Measurements from ENCODE around the gene SSBP3.
"Not testable (repeated sequence)": the region's sequence is repeated elsewhere in the genome, so short reads cannot be mapped to it uniquely, and the experiment has no call there.

SSBP3 gene

DNA sequence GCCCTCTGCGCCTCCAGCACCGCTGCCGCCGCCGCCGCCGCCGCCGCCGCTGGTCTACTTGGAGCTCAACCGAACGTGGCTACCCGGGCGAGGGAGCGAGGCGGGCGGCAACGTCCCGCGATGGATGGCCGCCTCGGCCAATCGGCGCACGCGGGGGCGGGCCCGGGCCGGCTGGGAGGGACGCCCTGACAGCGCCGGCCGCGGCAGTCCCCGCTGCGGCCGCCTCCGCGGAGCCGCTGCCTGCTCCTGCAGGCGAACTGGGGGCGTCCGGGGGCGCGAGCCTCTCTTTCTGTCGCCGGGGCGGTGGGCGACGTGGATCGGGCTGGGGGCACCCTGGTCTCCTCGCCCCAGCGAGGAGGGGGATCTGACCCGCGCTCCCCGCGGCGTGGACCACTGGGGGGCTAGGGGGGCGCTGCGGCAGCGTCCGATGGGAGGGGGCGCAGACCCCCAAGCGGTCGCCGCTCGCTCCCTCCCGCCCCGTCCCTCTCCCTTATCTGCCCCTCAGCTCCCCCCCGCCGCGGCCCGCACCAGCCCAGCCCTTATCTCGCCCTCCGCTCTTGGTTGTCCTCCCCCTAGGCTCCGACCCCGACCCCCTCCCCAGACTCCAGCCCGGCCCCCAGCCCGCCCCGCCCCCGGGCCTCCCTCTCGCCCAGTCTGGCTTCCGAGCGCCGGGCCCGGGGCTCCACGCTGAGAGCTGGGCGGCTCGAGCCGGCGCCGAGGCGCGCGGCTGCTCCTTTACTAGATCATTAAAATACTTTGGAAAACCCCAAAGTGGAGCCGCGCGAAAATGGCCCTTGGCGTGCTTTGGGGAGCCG, at the start of gene SSBP3:
Gene SSBP3, minus strand, starts transcription at position 56 of the 815 bp plus-strand sequence.
- H3K4me1 ChIP-seq (ENCODE audit: insufficient read depth, insufficient read length) = peaks cover 22% of the 10 kb centered on the region
- no peaks in the 10 kb centered on the region for H3K27me3 ChIP-seq (ENCODE audit: insufficient read depth, insufficient read length)
- DNase-seq (ENCODE audit: low read depth, low spot score) = peak; percentile 97
- peaks cover 30% of the 10 kb centered on the region for H3K36me3 ChIP-seq (ENCODE audit: insufficient read depth, insufficient read length, low read length)
- peak within 1 kb of the TSS; percentile 95 for H3K9ac ChIP-seq (ENCODE audit: insufficient read length, low read depth)
- TF ChIP-seq ZNF274 (IDR thresholded peaks at IDR 0.05; ENCODE audit: low read depth, low read length) (no peak), YY1 (IDR thresholded peaks at IDR 0.05; ENCODE audit: insufficient read depth, insufficient read length) (no peak)
- H3K4me3 ChIP-seq (ENCODE audit: insufficient read length, low read depth) = peak within 1 kb of the TSS; percentile 87
- H3K9me3 ChIP-seq (ENCODE audit: insufficient read depth, low read length) = no peaks in the 10 kb centered on the region

DNA sequence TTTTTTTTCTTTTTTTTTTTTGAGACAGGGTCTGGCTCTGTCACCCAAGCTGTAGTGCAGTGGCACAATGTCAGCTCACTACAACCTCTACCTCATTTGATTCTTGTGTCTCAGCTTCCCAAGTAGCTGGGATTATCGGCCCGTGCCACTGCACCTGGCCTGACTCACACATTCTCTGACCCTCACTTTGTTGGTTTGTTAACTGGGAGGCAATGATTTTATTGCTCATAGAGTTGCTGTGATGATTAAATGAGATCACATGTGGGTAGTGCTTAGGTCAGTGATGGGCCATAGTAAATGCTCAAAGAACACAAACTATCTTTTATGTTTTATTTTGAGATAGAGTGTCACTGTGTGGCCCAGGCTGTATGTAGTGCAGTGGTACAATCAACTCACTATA, 47.3 kb upstream of the SSBP3 start:
- no peak for DNase-seq (ENCODE audit: low read depth, low spot score)
- Histone ChIP-seq H3K4me1 (ENCODE audit: insufficient read depth, insufficient read length) (peaks cover 11% of the 10 kb centered on the region), H3K36me3 (ENCODE audit: insufficient read depth, insufficient read length, low read length) (no peaks in the 10 kb centered on the region), H3K4me3 (ENCODE audit: insufficient read length, low read depth) (no peak overlapping the region), H3K9me3 (ENCODE audit: insufficient read depth, low read length) (peaks cover 25% of the 10 kb centered on the region), H3K9ac (ENCODE audit: insufficient read length, low read depth) (no peak overlapping the region), H3K27me3 (ENCODE audit: insufficient read depth, insufficient read length) (no peaks in the 10 kb centered on the region)
- TF ChIP-seq YY1 (IDR thresholded peaks at IDR 0.05; ENCODE audit: insufficient read depth, insufficient read length) (no peak), SUZ12 (IDR thresholded peaks at IDR 0.05; ENCODE audit: extremely low read depth, insufficient read depth, insufficient read length) (no peak), ZNF274 (IDR thresholded peaks at IDR 0.05; ENCODE audit: low read depth, low read length) (no peak)

- no peaks in the 10 kb centered on the region for H3K27me3 ChIP-seq (ENCODE audit: insufficient read depth, insufficient read length)
- H3K4me1 ChIP-seq (ENCODE audit: insufficient read depth, insufficient read length) = peaks cover 9% of the 10 kb centered on the region
- H3K36me3 ChIP-seq (ENCODE audit: insufficient read depth, insufficient read length, low read length) = no peaks in the 10 kb centered on the region
- H3K9me3 ChIP-seq (ENCODE audit: insufficient read depth, low read length) = peaks cover 27% of the 10 kb centered on the region
- no peak overlapping the region for H3K9ac ChIP-seq (ENCODE audit: insufficient read length, low read depth)
- DNase-seq (ENCODE audit: low read depth, low spot score) = no peak
- H3K4me3 ChIP-seq (ENCODE audit: insufficient read length, low read depth) = no peak overlapping the region
- TF ChIP-seq ZNF274 (IDR thresholded peaks at IDR 0.05; ENCODE audit: low read depth, low read length) (no peak), YY1 (IDR thresholded peaks at IDR 0.05; ENCODE audit: insufficient read depth, insufficient read length) (no peak)
These were observed 46.8 kb upstream of the SSBP3 start for GRCh38 chr1:54453022-54453421.

DNA sequence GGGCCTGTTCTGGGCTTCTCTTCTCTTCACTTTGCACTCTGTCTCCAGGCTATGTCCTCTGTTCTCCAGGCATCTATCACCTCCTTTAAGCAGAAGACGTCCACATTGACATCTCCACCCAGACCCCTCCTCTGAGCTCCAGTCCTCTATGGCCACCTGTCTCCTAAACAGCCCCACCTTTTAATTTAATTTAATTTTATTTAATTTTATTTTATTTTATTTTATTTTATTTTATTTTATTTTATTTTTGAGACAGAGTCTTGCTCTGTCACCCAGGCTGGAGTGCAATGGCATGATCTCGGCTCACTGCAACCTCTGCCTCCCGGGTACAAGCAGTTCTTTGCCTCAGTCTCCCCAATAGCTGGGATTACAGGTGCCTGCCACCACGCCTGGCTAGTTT, 43.2 kb upstream of the SSBP3 start:
- H3K27me3 ChIP-seq (ENCODE audit: insufficient read depth, insufficient read length); H3K4me3 ChIP-seq (ENCODE audit: insufficient read length, low read depth); H3K9ac ChIP-seq (ENCODE audit: insufficient read length, low read depth); DNase-seq (ENCODE audit: low read depth, low spot score); H3K36me3 ChIP-seq (ENCODE audit: insufficient read depth, insufficient read length, low read length); H3K4me1 ChIP-seq (ENCODE audit: insufficient read depth, insufficient read length): not testable (repeated sequence)
- H3K9me3 ChIP-seq (ENCODE audit: insufficient read depth, low read length) = peaks cover 27% of the 10 kb centered on the region

GRCh38 chr1:54448801-54449200, 42.6 kb upstream of the SSBP3 start:
- H3K9me3 ChIP-seq (ENCODE audit: insufficient read depth, low read length) = peaks cover 27% of the 10 kb centered on the region
- H3K36me3 ChIP-seq (ENCODE audit: insufficient read depth, insufficient read length, low read length); H3K9ac ChIP-seq (ENCODE audit: insufficient read length, low read depth); H3K4me3 ChIP-seq (ENCODE audit: insufficient read length, low read depth); H3K4me1 ChIP-seq (ENCODE audit: insufficient read depth, insufficient read length); DNase-seq (ENCODE audit: low read depth, low spot score); H3K27me3 ChIP-seq (ENCODE audit: insufficient read depth, insufficient read length): not testable (repeated sequence)

GRCh38 chr1:54447081-54447480, 40.9 kb upstream of the SSBP3 start:
- not testable (repeated sequence) for H3K4me1 ChIP-seq (ENCODE audit: insufficient read depth, insufficient read length); H3K36me3 ChIP-seq (ENCODE audit: insufficient read depth, insufficient read length, low read length); H3K27me3 ChIP-seq (ENCODE audit: insufficient read depth, insufficient read length); H3K4me3 ChIP-seq (ENCODE audit: insufficient read length, low read depth); H3K9ac ChIP-seq (ENCODE audit: insufficient read length, low read depth); DNase-seq (ENCODE audit: low read depth, low spot score)
- H3K9me3 ChIP-seq (ENCODE audit: insufficient read depth, low read length) = peaks cover 27% of the 10 kb centered on the region

GRCh38 chr1:54442185-54442584, 36.0 kb upstream of the SSBP3 start:
- H3K4me1 ChIP-seq (ENCODE audit: insufficient read depth, insufficient read length) = no peaks in the 10 kb centered on the region
- no peak for DNase-seq (ENCODE audit: low read depth, low spot score)
- TF ChIP-seq SUZ12 (IDR thresholded peaks at IDR 0.05; ENCODE audit: extremely low read depth, insufficient read depth, insufficient read length) = no peak
- TF ChIP-seq ZNF274 (IDR thresholded peaks at IDR 0.05; ENCODE audit: low read depth, low read length) = no peak
- no peak for TF ChIP-seq YY1 (IDR thresholded peaks at IDR 0.05; ENCODE audit: insufficient read depth, insufficient read length)
- H3K9me3 ChIP-seq (ENCODE audit: insufficient read depth, low read length) = no peaks in the 10 kb centered on the region
- H3K27me3 ChIP-seq (ENCODE audit: insufficient read depth, insufficient read length) = no peaks in the 10 kb centered on the region
- H3K9ac ChIP-seq (ENCODE audit: insufficient read length, low read depth) = no peak overlapping the region
- no peaks in the 10 kb centered on the region for H3K36me3 ChIP-seq (ENCODE audit: insufficient read depth, insufficient read length, low read length)
- H3K4me3 ChIP-seq (ENCODE audit: insufficient read length, low read depth) = no peak overlapping the region

DNA sequence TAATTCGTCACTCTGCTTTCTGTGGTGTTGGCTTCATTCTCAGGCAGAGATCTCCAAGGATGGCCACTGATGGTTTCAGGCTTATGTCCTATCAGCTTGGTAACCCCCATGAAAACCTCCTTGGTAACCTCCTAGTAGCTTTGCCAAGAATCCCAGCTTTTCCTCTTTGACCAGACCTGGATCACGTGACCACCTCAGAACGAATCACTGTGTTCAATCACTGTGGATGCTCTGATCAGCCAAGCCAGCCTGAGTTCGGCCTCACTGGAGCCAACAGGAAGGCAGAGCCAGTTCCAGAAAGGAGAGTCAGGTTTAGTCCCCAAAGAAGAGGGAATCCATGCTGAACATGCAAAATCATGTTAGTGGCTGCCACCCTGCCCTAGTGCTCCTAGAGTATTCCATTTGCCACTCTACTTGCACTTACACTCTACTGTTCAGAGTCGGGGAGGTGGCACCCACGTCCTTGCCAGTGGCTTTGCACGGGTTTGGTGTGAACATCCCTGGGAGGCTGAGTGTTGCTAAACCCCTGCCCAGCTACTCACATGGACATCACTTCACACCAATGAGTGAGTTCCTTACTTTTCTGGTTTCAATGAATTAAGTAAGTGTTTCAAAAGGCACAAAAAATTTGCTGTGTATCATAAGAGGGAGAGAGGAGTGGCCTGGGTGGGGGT, 33.5 kb upstream of the SSBP3 start:
- Histone ChIP-seq H3K27me3 (ENCODE audit: insufficient read depth, insufficient read length) (no peaks in the 10 kb centered on the region), H3K9ac (ENCODE audit: insufficient read length, low read depth) (no peak overlapping the region), H3K4me1 (ENCODE audit: insufficient read depth, insufficient read length) (no peaks in the 10 kb centered on the region), H3K4me3 (ENCODE audit: insufficient read length, low read depth) (no peak overlapping the region), H3K36me3 (ENCODE audit: insufficient read depth, insufficient read length, low read length) (no peaks in the 10 kb centered on the region), H3K9me3 (ENCODE audit: insufficient read depth, low read length) (no peaks in the 10 kb centered on the region)
- no peak for TF ChIP-seq ZNF274 (IDR thresholded peaks at IDR 0.05; ENCODE audit: low read depth, low read length)
- TF ChIP-seq YY1 (IDR thresholded peaks at IDR 0.05; ENCODE audit: insufficient read depth, insufficient read length) = no peak
- TF ChIP-seq SUZ12 (IDR thresholded peaks at IDR 0.05; ENCODE audit: extremely low read depth, insufficient read depth, insufficient read length) = no peak
- DNase-seq (ENCODE audit: low read depth, low spot score) = no peak
